Right lobe of liver (tissue), 6 donors: ENCODE data around the gene ALDOA. TPM values are rescaled to one million over a fixed set of nuclear protein-coding genes. Genes with fewer than 3 reads are reported as not detected.

ENCODE experiments used
- ATAC-seq, 4 donors: fragments of 200-7000 bp; cut with Tn5 transposase; one replicate each; pipeline ENCODE4 v1.9.1; 2020; ENCODE audit warnings: mild to moderate bottlenecking in 4 of 4, moderate library complexity in 4 of 4
- DNase-seq, 3 donors: peaks; one replicate each; pipeline ENCODE4 v3.0.0-alpha.2; 2020
- H3K27ac ChIP-seq, 3 donors: fragments of 200-600 bp; one replicate each; pipeline ENCODE4 v1.8.0; 2022
- H3K27me3 ChIP-seq, 2 donors: fragments of 200-600 bp; one replicate each; pipeline ENCODE4 v1.8.0; 2022
- H3K36me3 ChIP-seq, 4 donors: fragments of 200-600 bp; sonication (generic) in 1 of 4; one replicate each; pipeline versions ENCODE4 v1.5.1 to v1.8.0; 2017 to 2022; ENCODE audit warnings: control low read depth in 1 of 4
- H3K4me1 ChIP-seq, 4 donors: fragments of 200-600 bp; sonication (generic) in 1 of 4; one replicate each; pipeline versions ENCODE4 v1.5.1 to v1.8.0; 2017 to 2022; ENCODE audit warnings: control low read depth in 1 of 4
- H3K4me3 ChIP-seq, 3 donors: fragments of 200-600 bp; one replicate each; pipeline ENCODE4 v1.8.0; 2022
- H3K9me3 ChIP-seq, 4 donors: fragments of 200-600 bp; sonication (generic) in 1 of 4; one replicate each; pipeline versions ENCODE4 v1.5.1 to v1.8.0; 2017 to 2022; ENCODE audit warnings: control low read depth in 1 of 4
- POLR2A ChIP-seq: fragments of 450-650 bp; IDR thresholded peaks from one replicate; pipeline ENCODE4 v1.6.1; 2017; ENCODE audit warnings: antibody characterized with exemption, mild to moderate bottlenecking
- WGBS: methylation state at CpG from one replicate; pipeline ENCODE4 v1.1.6; 2018; ENCODE audit warnings: low coverage, low lambda C conversion rate; ENCODE audit not compliant: insufficient coverage; ENCODE audit errors: missing lambda C conversion rate; 5-methylcytosine and 5-hydroxymethylcytosine counted together
- intact Hi-C, 2 donors: fragments of 100-400 bp; cut with DNase I; formaldehyde crosslinking; loops; one replicate each; pipeline versions ENCODE4 v1.11.2 to v1.14.1; 2022
- total RNA-seq, 6 experiments: library from RNA; depleted of rRNA in 2 of 6; stranded (reverse); fragments of >200 nt in 2 of 6; fragmentation: NEBNext Ultra II Directional in 3 of 6; extraction: Animal tissue kit (Norgen Biotek cat#: 25700) in 3 of 6; gene quantifications; one replicate each; pipeline versions ENCODE4 v1.1.0 to v1.2.4, GENCODE V29; 2016 to 2023
- TF ChIP-seq, protein P1 (sequence below), 4 donors: fragments of 200-600 bp in 3 of 4; fragments of 450-650 bp in 1 of 4; IDR thresholded peaks; one replicate each; pipeline versions ENCODE4 v1.5.1 to v1.8.0; 2016 to 2022; ENCODE audit warnings: antibody characterized with exemption in 4 of 4, mild to moderate bottlenecking in 2 of 4
- donor health status: DM: no; HTN: yes; CAD: no.
- donor health status: DM: no; HTN: no; CAD: no.
- donor health status: DM: no; HTN: no; CAD: no.
- donor health status: DM: no; HTN: yes; CAD: no.
- donor health status: DM: no; HTN: yes; CAD: no.

ALDOA gene
- total RNA-seq, 6 experiments from 2014 or later = 113 to 580 (median 345) TPM

DNA sequence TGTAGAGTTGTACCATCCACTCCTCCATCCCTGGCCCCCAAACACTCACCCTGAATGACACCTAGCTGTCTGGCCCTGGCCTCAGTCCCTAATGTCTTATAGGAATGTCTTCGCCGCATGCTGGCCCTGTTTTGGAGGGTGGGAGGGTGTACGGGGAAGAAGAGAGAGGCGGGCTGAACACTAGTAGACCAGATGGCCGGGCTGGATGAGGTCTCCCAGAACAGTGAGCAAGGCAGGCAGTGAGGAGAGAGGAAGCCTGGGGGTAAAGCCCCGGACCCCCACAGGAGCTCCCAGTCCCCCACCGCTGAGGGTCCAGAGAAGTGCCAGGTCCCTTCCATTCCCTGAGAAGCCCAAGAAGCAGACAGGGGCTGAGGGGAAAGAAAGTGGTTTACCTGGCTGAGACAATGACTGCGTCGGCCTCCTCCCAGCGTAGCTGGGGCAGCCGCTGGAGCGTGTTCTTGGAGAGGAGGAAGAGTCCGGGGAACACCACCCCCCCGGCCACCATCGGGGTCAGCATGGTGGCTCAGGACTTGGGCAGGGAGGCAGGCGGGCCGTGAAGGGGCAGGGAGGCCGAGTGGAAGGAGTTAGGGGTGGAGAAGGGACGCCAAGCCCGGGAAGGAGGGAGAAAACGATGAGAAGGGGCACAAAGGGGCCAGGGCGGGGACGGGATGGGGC lies 35.4 kb upstream of the ALDOA start:
- Histone ChIP-seq H3K4me3 (no peak overlapping the region), H3K27ac (no peak overlapping the region), H3K9me3 (no peaks in the 10 kb centered on the region), H3K4me1 (no peaks in the 10 kb centered on the region), H3K36me3 (no peaks in the 10 kb centered on the region), H3K27me3 (no peaks in the 10 kb centered on the region)
- WGBS = 20% methylated on average over 19 of the region's 23 CpGs
- intact Hi-C loops = no loop called here
- ATAC-seq = no peak
- TF ChIP-seq POLR2A = no peak
- TF ChIP-seq, protein P1, sequence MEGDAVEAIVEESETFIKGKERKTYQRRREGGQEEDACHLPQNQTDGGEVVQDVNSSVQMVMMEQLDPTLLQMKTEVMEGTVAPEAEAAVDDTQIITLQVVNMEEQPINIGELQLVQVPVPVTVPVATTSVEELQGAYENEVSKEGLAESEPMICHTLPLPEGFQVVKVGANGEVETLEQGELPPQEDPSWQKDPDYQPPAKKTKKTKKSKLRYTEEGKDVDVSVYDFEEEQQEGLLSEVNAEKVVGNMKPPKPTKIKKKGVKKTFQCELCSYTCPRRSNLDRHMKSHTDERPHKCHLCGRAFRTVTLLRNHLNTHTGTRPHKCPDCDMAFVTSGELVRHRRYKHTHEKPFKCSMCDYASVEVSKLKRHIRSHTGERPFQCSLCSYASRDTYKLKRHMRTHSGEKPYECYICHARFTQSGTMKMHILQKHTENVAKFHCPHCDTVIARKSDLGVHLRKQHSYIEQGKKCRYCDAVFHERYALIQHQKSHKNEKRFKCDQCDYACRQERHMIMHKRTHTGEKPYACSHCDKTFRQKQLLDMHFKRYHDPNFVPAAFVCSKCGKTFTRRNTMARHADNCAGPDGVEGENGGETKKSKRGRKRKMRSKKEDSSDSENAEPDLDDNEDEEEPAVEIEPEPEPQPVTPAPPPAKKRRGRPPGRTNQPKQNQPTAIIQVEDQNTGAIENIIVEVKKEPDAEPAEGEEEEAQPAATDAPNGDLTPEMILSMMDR (IDR thresholded peaks at IDR 0.05) = no peak
- no peak for DNase-seq

DNA sequence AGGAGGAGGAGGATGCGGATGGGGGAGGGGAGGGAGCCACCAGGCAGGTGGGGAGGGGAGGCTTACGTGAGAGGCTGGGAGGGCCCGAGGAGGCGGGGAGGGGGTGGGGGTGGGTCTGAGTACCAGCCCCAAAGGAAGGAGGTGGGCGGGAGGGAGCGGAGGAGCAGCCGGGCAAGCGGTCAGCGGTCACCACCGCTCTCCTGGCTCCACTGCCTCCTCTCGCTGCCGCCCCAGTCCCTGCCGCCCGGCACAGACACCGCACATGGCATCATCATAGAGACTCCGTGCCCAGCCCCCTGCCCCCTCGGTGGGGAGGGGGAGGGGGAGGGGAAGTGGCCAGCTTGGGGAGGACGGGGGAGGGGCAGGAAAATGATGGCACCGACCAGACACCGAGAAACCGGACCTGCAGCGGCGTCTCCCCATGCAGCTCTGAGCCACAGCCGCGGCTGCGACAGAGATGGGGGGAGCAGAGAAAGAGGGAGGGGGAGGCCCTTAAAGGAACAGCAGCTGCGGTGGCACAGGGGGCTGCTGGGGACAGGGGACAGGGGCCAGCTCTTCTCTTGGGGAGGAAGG lies 34.6 kb upstream of the ALDOA start, which contains the start of gene TLCD3B:
TSS of gene TLCD3B (minus strand) at position 431 of the 573 bp plus-strand sequence. CDS start 744 bp downstream, outside the sequence.
- H3K4me1 ChIP-seq = no peaks in the 10 kb centered on the region
- intact Hi-C loops = no loop called here
- no peak within 1 kb of the TSS for H3K27ac ChIP-seq
- no peaks in the 10 kb centered on the region for H3K9me3 ChIP-seq
- no peak within 1 kb of the TSS for H3K4me3 ChIP-seq
- WGBS = 3% methylated on average over 19 of the region's 27 CpGs
- no peaks in the 10 kb centered on the region for H3K27me3 ChIP-seq
- no peaks in the 10 kb centered on the region for H3K36me3 ChIP-seq
- ATAC-seq = peak in 1 of 4 donors; percentile 13
- no peak for DNase-seq
- TF ChIP-seq, protein P1 (IDR thresholded peaks at IDR 0.05) = no peak
- TF ChIP-seq POLR2A = no peak

DNA sequence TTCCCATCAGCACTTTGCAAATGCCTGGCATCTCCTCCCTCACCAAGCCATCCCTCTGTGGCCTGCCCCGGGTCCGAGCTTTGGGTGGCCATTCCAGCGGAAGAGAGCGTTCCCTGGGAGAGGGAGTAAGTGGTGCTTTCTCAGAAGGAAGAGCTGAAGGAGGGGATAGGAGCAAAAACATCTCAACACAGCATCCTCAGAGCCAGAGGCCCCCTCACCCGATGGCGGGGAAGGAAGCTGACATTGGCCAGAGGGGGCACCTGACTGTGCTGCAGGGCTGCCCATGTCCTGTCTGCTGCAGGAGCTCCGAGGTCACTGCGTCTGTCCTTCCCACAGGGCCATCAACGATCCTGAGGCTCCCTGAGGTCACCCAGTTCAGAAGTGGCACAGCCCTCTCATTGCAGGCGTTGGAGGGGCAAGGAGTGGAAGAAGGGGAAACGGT lies 34.1 kb upstream of the ALDOA start:
- Histone ChIP-seq H3K36me3 (no peaks in the 10 kb centered on the region), H3K4me1 (no peaks in the 10 kb centered on the region), H3K4me3 (no peak overlapping the region), H3K27ac (no peak overlapping the region), H3K27me3 (no peaks in the 10 kb centered on the region), H3K9me3 (no peaks in the 10 kb centered on the region)
- no peak for ATAC-seq
- no peak for DNase-seq
- TF ChIP-seq, protein P1 (IDR thresholded peaks at IDR 0.05) = no peak
- TF ChIP-seq POLR2A = no peak
- intact Hi-C loops = no loop called here
- WGBS = 33% methylated on average over 3 of the region's 11 CpGs

DNA sequence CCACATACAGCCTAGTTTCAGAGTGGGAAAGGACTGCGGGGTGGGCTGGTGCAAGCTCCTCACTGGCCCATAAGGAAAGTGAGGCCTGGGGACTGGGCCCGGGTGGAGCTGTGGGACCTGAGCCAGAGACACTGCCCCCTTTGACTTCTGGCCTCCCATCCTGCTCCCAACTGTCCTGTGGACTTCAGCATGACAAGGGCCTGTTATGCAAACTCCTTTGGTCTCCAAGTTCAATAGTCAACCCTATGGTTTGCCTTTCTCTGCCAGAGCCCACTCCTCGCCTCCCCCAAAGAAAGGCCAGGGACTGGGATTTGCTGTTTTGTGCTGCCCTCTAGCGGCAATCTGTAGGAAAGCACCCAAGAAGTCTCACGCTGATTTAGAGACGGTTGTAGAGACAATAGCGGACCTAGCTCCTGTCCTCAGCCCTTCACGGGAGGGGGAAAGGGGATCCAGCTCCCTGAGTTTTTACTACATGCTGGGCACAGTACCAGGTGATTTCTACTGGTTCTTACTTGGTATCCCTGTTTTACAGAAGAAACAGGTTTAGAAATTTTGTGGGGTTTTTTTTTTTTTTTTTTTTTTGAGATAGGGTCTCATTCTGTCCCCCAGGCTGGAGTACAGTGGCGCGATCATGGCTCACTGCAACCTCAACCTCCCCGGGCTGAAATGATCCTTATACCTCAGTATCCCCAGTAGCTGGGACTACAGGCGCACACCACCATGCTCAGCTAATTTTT lies 33.3 kb upstream of the ALDOA start:
- TF ChIP-seq, protein P1 (IDR thresholded peaks at IDR 0.05) = peak; percentile 54 to 68 (median 64)
- no peak for TF ChIP-seq POLR2A
- DNase-seq (no peak), ATAC-seq (peak; percentile 28 to 67 (median 64))
- Histone ChIP-seq H3K27ac (no peak overlapping the region), H3K36me3 (no peaks in the 10 kb centered on the region), H3K27me3 (no peaks in the 10 kb centered on the region), H3K4me1 (no peaks in the 10 kb centered on the region), H3K9me3 (no peaks in the 10 kb centered on the region), H3K4me3 (no peak overlapping the region)
- 17% methylated on average over 10 of the region's 12 CpGs for WGBS
- intact Hi-C loops = no loop called here
